SIG-M5 treated with dmso at 0.1 percent for 504 hours (cell line): ENCODE results near the gene NNT.
"Not testable (repeated sequence)": the region's sequence is repeated elsewhere in the genome, so short reads cannot be mapped to it uniquely, and the experiment has no call there.

ENCODE experiments used
- DNase-seq: peaks from one replicate; lab custom pipeline; 2025; ENCODE audit not compliant: unreplicated experiment; lab: John Stamatoyannopoulos, UW

NNT gene

DNA sequence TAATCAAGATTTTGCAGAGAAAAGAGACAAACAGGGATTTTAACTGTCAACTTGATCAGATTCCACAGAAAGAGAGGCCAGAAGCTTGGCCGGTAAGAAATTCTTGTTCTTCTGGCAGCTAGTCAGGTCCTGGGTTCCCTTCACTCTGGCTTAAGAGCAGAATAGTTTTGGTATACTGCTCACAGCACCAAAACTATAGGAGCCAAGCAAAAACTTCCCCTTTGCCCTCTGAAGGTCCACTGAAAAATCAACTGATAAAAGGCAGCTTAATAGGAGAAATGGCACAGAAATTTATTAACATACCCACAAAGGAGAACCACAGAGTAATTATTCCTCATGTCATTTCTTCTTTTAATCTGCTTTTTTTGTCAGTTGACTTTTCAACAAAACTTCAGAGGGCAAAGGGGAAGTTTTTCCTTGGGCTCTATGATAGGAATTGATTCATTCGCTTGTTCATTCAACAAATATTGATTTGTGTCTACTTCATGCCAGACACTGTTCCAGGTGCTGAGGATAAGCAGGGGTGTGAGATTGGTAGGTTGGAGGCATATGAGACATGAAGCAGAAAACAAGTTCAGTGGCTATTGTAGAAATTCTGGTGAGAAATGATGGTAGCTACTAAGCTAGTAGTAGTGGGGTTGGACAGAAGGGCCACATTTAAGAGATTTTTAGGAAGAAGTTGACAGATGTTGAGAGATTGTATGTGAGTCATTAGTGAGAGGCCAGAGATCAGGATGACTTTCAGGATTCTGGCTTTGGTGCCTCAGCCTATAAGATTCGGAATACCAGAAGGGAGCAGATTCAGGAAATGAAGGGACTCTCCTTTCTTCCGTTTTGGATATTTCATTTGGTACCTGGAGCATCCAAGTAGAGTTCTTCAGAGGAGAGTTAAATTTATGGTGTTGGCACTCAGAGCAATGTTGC lies 20.6 kb upstream of the NNT start:
- DNase-seq: no peak

DNA sequence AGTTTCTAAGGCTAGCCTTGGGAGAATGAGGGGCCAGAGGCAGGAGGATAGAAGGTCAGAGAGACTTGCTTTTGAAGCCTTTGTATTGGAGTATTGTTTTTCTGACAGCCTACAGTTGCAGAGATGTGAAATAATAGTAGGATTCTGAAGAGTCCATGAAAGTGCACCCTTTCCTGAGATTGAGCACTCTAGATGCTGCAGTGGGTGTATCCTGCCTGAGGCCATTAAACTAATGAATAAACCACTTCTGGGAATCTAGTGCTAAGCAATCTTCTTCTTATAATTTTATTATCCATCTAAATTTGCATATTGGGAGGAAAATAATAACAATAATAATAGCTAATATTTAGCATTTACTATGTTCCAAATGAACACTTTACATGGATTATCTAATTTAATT lies 19.3 kb upstream of the NNT start:
- DNase-seq: no peak

DNA sequence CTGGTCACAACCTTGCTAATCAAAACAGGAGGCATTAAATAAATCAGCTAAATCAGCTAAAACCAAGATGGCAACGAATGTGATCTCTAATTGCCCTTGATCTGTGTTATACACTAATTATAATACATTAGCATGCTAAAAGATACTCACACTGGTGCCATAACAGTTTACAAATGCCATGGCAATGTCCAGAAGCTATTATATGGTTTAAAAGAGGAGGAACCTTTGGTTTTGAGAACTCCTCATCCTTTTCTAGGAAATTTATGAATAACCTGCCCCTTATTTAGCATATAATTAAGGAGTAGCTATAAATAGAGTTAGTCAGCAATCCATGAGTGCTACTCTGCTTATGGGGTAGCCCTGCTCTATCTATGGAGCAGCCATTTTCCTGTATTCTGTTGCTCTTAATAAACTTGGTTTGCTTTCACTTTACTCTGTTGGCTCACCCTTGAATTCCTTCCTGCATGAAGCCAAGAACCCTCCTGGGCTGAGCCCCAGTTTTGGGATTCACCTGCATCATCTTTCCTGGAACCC lies 18.7 kb upstream of the NNT start:
- DNase-seq: no peak

DNA sequence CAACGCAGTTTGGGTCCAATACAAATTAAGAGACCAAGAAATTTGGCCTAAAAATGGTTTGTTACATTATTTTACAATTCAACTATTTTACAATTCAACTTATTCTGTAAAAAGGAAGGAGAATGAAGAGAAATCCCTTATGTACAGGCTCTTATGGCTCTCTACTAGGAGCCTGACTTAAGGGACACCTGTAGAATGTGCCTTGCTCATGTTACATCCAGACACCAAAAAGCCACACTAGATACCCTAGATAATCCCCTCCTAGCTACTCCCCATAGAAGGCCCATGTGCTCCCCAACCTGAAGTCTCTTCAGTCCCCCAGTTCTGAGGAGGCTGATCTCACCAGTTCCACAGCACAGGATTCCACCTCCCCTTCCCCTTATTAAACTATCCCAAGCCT lies 14.1 kb upstream of the NNT start:
- DNase-seq: no peak

DNA sequence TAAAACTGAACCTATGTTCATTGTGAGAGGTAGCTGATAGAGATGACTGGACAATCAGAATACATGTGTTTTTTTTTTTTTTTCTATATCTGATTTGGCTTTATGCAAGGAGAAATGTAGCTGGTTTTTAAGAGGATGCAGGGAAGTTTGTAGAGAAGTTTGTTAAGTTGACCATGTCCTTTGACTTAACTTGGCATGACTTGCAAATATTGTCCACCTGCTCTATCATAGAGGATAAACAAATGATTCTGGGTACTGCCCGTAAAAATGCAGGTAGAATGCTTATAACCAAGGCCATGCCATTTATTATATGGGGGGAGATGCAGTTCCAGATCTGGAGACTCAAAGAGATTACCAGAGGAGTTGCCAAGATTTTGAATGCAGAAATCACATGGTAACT lies 13.7 kb upstream of the NNT start:
- DNase-seq: no peak

DNA sequence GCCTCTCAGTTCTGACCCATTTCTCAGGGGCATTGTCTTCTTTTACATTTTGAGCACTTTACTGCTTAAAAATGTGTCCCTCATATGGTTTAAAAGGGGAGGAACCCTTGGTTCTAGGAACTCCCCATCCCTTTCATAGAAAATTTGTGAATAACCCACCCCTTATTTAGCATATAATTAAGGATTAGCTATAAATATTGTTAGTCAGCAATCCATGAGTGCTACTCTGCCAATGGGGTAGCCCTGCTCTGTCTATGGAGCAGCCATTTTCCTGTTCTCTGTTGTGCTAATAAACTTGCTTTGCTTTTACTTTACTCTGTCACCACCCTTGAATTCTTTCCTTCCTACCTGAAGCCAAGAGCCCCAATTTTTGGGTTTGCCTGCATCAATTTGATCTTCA lies 12.3 kb upstream of the NNT start:
- no peak for DNase-seq

DNA sequence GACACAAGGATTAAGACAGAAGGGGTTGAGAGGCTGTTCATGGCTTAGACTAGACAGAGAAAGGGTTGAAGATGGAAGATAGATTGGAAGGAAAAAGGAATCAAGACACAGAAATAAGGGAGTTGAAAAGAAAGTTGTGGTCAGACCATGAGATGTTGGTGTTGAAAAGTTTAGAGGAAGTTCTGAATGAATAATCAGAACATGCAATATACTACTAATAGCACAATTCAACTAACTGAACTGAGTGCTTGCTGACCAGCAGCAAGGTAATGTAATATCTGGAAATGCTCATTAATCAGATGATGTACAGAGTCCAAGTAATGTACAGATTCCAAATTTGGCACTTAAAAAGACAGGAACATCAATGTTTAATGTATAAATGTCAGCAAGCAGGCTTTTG lies 10.6 kb upstream of the NNT start:
- no peak for DNase-seq

DNA sequence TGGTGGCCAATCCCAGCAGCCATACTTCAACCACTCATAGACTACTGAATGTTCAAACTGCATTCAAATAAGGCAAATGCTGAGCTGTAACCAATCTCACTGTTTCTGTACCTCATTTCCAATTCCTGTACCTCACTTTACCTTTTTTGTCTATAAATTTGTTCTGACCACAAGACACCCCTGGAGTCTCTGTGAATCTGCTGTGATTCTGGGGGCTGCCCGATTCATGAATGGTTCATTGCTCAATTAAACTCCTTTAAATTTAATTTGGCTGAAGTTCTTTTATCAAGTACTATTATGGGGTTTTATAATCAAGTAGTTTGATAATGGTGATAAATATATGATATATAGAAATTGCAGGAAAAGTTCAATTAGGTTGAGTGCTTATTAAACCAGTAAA lies 4.1 kb upstream of the NNT start:
- DNase-seq: not testable (repeated sequence)

DNA sequence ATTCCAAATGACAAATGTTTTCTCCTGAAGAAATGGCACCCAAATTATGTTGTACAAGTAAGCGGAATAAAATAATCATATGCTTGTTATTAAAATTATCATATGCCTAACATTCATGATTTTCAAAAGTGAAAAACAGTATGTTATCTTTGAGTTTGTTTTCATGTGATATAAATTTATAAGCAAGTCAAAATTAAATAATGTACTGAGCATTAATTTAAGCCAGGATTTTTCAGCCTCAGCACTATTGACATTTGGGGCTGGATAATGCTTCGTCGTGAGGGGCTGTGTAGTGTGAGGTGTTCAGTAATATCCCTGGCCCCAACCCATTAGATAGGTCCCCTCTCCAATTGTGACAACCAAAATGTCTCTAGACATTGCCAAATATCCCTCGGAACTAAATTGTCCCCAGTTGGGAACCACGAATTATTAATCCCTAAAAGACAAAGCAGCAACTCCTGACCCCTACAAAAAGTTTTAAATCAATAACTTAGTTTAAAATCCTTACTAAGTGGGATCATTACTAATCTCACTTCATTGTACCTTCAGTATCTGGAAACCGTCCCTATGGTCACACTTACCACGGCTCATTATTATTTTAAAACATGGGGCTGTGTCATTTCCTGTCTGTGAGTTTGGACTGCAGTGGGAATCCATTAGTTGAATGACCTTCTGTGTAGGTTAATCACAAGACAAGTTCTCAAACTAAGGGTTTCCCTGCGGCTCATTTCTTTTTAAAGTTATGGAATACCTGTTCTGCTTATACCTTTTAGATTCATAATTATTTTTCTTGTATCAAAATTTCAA lies 1.3 kb upstream of the NNT start:
- DNase-seq: peak; percentile 12

DNA sequence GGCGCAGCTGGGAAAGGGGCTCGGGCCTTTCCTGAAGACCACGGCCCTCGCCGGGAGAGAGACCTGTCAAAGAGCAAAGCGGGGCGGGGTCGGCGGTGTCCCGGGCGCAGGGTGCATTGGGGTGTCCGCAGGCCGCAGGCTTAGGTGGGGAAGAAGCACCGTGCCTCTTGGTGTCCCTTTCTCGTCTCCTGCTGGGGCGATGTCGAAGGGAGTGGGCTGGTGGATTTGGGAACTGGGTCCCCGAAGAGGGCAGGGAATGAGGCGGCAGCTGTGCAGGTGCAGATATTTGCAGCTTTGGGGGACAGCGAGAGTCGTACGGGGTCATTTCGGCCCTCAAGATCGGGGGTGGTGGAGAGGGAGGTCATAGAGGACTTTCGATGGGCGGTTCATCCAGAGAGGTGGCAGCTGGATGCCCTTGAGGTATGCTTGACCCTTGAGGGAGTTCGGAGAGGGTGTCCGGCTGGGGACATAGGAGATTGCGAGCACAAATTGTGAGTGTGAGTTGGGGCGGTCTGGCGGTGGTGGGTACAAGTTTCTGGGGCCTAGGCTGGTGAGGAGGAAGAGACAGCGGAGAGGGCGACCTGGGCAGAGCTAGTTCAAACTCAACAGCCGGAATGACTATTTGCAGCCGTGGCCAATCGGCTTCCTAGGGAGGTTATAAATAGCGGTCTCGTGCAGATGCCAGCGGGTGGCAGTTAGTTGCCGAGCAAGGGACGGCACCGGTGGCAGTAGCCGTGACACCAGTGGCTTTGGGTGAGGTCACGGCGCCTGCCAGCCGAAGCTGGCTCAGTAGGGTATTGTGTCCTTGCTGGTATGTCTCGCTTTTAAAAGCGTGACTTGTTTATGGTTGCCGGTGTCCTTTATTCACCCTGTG lies 601 bp downstream of the NNT start:
- DNase-seq: peak; percentile 93

DNA sequence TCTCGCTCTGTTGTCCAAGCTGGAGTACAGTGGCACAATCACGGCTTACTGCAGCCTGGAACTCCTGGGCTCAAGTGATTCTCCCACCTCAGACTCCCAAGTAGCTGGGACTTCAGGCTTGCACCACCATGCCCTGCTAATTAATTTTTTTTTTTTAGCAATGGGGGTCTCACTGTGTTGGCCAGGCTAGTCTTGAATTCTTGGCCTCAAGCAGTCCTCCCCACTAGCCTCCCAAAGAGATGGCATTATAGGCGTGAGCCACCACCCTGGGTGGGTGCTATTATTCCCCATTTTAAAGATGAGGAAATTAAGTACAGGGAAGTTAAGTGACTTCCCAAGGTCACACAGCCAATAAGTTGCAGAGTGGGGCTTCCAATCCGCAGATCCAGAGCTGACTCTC lies 1.7 kb downstream of the NNT start:
- no peak for DNase-seq

DNA sequence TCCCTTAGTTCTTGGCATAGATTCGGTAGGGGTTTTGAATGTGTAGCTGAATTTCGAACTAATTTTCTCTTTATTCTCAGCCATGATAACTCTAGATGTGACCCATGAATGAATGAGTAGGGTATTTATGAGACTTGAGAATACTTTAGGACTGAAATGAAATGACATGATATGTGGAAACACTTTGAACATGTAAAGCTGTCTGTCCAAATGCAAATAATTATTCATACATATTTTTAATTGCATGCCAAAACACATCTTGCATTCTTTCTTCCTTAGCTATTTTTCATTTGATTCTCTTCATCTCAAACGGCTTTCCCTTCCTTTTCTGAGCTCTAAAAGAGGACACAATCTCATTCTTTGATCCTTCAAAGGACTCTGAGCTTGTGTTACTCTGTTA lies 3.4 kb downstream of the NNT start:
- no peak for DNase-seq

DNA sequence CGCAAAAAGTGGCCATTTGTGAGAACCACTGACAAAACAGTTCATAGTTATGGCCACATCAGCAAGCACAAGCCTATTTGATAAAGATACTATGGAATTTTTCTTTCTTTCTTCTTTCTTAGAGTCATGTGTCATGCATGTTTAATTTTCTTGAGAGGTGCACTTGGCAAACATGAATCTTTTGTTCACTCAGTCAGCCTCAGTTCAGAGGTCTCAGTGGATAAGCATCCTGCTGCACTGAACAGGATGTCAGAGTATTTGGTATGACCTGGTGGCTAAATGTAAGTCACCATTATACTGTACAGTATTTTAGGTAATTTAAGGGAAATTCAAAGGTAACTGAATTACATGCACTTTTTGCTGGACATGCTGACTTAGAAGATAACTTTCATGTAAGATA lies 5.4 kb downstream of the NNT start:
- DNase-seq: no peak

DNA sequence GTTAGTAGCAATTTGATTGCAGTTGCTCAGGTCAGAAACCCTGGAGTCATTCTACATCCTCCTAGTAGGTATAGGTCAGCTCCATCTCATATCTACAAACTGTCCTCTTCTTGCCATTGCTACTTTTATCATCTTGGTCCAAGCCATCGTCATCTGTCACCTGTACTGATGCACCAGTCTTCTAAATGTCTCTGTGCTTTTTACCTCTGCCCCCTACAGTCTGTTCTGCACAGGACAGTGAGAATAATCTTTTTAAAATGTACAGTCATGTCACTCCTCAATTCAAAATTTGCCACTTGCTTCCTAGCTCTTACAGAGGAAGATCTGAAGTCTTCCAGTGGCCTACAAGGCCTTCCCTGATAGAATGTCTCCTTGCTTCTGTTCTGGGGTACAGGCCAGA lies 6.8 kb downstream of the NNT start:
- DNase-seq: no peak

DNA sequence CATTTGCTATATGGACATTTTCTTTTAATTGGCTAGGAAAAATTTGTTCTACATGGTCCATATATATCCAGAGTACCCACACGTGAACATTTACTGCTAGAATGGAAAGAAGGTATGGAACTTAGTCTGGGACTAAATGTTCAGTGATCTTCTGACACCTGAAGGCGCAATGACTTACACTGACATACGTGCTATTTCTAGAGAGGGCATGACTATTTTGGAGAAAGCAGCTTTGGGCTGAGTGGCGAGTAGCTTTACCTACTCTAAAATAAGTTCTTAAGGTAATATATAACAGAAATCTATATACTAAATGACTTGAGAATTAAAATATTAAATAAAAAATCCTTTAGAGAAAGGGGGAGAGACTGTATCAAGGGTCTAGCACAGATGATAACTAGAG lies 10.4 kb downstream of the NNT start:
- DNase-seq: no peak

DNA sequence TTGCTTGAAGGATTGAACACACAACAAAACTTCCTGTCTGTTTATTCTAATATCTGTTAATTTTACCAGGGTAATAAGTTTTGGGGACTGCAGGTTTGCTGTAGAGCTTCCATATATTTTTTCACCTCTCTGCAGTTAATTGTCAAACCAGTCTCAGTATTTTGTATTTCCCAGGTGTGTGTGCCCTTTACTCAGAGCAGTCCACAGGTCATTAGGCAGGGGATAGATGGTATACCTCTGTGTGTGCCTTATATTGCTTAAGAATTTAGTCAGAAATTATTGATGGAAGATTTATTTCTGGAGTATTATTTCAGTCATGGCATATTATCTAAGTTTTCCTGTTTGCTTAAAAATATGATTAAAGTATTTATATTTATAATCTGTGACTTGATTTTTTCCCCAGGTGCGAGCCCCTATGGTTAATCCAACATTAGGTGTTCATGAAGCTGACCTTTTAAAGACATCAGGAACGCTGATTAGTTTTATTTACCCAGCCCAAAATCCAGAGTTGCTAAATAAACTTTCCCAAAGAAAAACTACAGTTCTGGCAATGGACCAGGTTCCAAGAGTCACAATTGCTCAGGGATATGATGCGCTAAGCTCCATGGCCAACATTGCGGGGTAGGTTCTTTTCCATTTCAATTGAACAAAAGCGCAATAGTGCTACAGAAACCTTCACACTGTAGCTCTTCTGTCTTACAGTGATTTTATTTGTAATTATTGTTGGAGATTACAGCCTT lies 12.6 kb downstream of the NNT start:
- no peak for DNase-seq

DNA sequence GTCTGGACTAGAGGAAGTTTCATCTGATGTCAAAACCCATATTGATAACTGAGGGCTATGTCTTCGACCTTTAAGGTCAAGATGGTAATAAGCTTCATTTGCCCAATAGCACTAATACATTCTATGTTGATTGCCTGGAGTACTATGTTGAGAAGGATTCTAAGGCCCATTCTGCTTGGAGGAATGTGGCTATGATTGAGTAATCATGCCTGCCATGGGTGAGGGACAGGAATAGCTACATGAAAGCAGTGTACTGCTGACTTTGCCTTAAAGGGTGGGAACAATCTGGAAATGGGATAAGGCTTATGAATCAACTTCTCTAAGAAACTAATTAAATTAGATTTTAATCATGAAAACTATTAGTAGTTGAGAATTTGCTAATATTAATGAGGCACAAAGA lies 13.6 kb downstream of the NNT start:
- peak; percentile 23 for DNase-seq

DNA sequence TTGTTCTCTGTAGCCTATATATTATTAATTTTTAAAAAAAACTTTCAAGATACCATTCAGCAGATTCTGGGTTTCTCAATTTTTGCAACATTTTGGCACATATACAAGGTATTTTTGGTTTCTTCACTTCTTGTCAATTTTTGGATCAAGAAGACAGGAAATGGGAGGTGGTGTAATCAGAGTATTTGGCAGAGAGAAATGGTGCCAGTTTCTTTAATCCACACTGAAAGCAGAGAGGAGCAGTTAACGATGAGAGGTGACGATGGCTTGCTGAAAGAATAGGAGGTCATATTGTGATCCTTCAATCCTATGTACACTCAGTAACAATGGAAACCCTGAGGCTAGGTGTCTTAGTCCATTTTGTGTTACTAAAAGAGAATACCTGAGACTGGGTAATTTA lies 16.4 kb downstream of the NNT start:
- DNase-seq: no peak

DNA sequence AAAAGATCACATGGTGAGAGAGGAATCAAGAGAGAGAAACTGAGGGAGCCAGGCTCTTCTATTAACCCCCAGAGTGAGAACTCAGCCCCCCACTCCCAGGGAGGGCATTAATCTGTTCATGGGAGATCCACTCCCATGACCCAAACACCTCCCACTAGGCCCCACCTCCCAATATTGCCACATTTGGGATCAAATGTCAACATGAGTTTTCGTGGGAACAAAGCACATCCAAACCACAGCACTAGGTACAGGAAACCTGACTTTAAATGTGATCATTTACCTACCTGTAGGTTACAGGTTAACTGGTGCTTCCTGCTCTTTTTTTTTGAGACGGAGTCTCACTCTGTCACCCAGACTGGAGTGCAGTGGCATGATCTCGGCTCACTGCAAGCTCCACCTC lies 16.9 kb downstream of the NNT start:
- DNase-seq: no peak

DNA sequence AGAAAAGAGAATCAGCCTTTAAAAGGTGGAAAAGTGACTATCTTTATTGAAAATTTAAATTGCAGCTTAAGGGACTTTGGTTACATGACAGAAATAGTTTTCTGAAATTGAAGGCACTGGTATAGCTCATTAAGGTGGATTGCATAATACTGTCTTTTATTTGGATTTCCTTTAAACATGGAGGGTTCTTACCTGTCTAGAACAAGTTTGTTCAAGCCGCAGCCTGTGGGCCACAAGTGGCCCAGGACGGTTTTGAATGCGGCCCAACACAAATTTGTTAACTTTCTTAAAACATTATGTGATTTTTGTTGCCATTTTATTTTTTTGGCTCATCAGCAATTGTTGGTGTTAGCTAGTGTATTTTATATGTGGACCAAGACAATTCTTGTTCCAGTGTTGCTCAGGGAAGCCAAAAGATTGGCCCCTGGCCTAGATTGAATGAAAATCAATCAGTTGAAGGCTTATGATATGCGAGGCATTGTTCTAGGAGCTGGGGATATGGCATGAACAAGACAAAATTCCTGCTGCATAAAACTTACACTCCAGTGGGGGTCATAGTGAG lies 18.0 kb downstream of the NNT start:
- DNase-seq: no peak
